ENCODE measurements around the gene TMEM60.
"Not testable (repeated sequence)": the region's sequence is repeated elsewhere in the genome, so short reads cannot be mapped to it uniquely, and the experiment has no call there.

TMEM60 gene

DNA sequence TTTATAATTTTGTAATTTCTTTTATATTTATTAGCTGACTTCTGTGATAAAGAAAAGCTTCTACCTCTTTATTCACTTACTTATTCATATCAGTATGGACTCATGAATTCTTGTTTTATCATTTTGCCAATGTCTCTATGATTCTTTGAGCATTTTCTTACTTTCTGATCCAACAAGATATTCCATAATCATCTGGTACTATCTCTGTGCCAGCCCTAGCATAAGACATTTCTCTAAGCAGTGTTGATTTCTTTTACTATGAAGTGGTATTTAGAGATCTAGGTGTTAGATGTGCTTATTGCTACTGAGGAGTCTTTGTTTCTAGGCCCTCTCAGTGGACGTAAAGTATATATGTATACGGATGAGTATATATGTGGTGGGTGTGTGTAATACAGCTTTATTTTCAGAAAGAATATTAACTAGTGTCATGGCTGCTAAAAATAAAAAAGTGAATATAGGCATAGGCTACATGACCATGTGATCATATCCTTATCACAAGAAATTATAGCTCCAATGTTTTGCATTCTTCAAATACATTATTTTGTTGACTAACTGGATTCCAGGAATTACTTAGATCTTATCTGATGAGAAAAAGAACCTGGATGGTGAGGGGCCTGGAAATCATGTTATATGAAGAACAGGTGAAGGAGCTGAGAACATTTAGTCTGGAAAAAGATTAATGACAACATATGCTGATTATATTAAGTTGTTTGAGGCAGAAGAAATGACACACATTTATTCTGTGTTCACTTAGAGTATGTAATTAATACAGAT lies 13.5 kb upstream of the TMEM60 start:
- DNase-seq = no peak

DNA sequence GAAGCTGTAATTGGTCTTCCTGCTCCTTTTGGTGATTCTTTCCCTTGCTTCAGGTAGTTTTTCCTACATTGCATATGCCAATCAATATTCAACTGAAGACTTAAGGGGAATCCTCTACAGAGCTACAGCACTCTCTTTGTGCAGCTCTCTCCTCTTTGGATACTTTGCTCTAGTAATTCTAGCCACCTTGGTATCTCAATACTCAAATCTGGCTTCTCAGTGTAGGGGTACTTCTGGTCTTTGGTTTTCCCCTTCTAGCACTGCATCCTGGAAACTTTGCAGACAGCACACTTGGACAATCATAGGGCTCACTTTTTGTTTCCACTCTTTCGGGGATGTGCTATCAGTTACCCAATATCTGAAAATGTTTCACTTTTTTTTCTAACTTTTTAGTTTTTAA lies 10.3 kb upstream of the TMEM60 start:
- no peak for DNase-seq

DNA sequence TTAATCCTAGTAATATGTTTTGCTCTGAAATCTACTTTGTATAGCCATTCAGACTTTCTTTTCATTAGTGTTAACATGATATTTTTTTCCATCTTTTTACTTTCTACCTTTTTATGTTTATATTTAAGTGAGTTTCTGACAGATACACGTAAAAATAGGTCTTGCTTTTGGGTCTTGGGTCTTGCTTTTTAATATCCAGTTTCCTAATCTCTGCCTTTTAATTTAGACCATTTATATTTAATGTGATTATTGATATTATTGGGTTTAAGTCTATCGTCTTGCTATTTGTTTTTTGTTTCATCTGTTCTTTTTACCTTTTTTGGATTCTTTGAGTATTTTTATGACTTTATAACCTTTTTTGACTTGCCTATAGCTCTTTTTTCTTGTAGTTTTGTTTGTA lies 8.2 kb upstream of the TMEM60 start:
- no peak for DNase-seq

DNA sequence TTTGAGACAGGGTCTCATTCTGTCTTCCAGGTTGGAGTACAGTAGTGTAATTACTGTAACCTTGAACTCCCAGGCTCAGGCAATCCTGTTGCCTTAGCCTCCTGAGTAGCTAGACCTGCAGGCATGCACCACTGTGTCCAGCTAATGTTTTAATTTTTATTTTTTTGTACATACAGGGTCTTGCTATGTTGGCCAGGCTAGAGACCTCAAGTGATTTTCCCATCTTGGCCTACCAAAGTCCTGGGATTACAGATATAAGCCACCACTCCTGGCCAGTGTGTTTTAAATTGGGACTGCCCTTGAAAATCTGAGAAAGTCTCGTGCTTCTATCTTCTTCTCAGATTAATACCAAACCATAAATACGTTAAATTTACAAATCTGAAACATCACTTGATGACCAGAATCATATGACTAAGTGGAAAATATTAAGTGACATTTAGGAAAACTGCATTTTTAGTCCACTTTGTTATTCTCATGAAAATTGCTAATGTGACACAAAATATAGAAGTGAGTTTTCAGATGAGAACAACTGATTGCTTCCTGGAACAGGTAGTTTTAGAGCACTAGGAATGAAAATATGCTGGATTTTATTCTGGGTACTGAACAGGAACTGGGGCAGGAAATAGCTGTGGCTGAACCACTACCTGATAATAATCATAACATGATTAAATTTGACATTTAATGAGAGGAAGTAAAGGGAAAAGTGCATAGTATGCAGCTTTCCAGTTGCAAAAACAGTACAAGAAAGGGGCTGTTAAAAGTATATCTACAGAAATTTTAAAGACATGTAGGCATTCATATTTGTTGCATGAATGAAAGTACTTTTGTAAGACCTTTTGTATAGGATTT lies 4.5 kb upstream of the TMEM60 start:
- DNase-seq = no peak

DNA sequence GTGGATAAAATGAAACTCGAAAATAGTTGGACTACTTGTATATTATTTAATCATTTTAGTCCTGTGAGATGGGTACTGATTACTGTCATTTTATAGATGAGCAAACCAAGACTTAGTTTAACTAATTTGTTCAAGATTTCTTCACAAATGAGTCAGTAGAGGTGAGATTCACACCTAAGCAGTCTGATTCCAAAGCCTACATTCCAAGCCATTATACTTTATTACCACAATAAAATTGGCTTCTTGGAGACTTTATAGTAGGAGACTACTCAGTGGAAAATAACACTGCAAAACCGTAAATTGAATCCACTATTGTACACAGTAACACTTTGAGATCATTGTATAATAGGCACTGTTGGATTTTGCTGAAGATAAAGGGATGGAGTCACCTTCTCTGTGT lies 2.5 kb upstream of the TMEM60 start:
- no peak for DNase-seq

DNA sequence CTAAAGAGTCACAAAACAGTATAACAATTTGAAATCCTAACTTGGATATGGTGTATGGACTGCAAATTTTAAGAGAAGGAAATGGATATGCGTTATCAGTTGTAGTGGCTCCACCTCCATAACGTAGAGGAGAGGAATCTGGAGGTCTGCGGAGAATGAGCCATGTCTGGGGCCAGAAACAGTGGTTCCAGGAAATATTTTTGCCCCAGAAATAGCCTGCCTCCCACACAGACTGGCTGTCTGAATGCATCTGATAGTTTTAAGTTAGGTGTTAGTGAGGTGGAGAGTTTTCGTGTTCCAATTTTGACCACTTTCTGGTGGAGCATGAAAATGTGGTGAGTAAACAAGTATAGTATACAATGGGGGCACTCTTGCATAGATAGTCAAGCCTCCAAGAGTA lies 1.9 kb upstream of the TMEM60 start:
- no peak for DNase-seq

DNA sequence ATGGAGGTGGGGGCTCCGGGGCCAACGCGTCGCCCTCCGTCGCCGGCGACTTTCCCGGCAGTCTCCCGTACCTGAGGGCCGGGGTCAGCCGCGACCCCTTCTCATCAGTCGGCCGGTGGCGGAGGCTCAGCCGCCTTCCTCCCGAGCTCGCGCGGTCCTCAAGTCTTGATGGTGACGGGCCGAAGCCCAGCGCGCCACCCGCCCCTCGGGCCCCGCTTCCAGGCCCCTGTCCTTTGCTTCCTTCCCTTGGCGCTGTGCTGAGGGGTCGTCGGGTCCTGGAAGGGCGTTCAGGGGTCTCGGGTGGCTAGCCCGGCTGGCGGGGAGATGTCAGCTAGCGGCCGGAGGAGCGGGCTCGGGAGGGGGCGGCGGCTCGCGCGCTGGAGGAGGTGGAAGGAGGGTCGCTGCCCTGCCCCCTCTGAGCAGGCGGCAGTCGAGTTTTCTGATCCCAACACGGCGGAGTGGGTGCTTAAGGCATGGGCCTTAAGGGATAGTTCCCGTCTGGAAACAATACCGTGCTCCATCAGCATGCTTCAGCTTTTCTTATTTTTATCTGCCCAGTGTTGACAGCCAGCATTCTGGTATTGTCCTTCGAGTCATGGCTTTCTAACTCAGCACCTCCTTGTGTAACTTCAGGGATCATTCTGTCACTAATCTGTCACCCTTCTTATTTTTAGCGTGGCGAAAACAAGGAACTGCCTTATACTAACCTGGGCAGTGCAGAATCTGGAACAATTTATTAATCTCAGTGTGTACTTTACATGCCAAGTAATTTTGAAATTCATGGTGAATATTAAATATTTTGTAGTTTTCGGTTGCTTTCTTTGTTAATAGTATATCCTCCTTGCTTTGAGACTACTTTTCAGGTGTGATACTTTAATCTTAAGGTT lies 1.1 kb upstream of the TMEM60 start:
- DNase-seq = peak; percentile 27

DNA sequence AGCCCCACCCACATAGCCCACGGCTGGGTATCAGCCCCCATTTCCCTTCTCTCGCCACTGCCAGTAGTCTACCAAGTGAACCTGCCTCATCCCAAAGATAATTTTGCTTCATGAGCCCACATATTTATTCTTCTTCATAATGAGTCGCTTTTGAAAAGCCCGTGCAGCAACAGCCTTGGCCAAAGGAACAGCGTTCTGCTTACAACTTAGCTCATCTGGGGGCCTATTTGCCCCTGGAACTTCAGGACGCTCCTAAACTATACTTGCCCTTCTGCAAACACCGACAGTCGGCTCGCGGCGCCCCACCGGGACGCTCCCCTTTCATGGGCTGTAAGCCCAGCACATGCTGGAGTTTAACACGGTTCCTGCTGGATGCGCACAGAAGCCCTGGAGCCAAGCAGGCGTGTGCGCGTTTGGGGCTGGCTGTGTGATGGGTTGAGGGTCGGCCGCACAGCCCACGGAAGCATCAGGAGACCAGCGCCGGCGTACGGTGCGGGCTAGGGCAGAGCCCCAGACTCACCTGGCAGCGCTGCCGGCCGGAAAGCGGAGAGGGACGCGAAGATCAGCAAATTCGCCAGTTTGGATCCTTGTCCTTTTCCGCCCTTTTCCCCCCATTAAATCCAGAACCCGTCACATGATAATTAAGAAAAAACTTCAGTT lies 370 bp downstream of the TMEM60 start:
- peak; percentile 59 for DNase-seq

DNA sequence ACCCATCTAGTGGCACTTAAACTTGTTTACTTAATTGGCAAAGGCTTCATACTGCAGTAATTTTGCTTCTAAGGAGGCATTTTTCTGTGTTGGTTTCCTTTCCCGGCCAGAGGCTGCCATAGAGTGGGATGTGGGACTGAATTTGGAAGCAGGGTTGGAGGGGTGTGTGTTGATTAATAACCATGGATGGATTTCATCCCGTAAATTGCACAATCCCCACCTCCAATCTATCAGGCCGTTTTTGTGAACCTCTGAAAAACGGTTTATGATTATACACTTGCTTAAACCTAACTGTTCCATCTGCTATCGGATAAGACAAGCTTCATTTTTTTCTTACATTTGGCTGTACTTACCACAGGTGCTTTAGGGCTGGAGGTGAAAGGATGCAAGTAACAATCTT lies 1.3 kb downstream of the TMEM60 start:
- DNase-seq = no peak

DNA sequence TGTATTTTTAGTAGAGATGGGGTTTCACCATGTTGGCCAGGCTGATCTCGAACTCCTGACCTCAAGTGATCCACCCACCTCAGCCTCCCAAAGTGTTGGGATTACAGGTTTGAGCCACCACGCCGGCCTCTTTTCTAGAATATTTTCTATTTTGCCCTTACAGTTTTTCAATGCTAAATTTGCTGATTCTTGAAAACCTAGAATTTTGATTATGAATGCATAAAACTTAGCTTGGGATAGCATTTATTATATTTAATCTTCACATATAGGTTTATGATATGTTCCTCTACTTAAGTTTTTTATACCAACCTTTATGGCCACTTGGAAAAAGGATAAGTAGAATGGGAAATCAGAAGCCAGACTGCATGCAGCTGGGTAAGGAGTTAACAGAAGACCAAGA lies 2.1 kb downstream of the TMEM60 start:
- DNase-seq = no peak

DNA sequence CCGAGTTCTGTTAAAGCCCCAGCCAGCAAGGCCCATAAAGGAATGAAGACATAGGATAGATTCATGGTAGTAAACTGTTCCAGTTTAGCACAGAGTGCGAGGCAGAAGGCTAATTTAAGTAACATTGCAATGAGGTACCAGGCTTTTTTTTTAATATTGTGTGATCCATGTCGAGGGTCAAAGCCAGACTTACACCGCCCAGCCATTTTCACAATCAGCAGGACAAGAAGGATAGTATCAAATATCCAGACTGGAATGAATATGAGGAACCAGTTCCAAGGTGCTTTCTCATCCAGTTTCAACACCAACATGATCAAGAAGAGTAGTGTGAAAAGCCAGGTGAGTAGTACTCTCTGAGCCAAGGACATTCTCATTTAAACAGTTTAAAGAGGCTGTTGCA lies 4.2 kb downstream of the TMEM60 start:
- no peak for DNase-seq

DNA sequence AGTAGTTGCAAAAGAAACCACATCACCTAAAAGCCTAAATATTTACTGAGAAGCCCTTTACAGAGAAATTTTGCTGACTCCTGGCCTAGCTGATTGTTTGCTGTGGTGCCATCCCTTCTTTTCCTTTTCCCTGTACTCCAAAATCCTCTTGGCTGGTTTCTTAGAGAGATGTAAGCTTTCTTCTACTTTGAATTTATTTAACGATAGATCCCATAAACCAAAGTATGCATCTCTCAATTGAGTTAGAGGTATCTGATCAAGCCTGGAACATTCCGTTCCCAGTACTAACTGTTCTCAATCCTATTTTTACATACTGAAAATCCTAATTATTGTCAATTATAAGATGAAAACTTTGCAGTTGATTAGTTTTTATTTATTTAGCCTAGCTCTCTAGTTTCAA lies 6.3 kb downstream of the TMEM60 start:
- DNase-seq = no peak

DNA sequence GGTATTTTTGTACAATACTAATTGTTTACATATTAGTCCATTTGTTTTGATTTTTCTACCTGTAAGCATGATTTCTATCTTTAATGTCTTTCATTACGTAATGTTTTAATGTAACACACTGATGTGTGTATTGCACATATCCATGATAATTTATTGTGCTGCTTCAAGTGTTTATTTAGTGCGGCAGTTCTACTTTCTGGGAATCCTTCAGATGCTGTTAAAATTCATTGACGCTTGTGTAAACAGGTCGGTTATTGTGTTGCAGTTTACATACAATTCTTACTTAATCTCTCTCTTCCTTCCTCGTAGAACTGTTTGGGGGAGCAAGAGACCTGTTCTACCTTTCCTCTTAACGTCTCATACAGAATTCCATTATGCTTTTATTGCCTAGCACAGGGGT lies 6.9 kb downstream of the TMEM60 start:
- no peak for DNase-seq

DNA sequence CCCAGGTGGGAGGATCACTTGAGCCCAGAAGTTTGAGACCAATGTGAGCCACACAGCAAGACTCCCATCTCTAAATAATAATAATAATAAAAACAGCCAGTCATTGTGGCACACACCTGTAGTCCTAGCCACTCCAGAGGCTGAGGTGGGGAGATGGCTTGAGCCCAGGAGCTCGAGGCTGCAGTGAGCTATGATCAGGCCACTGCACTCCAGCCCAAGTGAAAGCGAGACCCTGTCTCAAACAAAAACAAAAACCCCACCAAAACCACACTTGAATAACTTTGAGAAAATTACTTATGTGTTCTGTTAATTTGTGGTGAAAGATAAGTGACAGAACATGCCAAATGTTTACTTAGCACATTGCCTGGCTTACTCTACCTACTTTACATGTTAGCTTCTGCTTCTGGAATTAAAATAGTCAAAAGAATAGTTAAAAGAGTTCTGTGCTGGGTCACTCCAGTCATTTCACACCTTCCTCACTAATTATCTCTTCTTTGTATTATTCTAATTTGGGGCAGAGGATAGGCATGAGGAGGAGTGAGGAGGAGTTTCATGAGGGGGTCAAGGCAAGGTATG lies 9.8 kb downstream of the TMEM60 start:
- no peak for DNase-seq

DNA sequence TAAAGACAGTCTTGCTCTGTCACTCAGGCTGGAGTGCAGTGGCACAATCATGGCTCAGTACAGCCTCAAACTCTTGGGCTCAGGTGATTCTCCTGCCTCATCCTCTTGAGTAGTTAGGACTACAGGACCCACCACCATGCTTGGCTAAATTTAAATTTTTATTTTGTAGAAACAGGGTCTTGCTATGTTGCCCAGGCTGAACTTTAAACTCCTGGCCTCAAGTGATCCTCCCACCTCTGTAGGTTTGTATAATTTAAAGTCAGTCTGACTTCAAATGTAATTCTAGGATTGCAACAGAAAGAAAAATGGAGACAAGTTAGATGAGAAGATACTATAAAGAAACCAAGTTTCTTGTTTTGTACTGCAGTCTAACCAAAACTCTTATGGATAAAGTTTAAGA lies 11.5 kb downstream of the TMEM60 start:
- no peak for DNase-seq

DNA sequence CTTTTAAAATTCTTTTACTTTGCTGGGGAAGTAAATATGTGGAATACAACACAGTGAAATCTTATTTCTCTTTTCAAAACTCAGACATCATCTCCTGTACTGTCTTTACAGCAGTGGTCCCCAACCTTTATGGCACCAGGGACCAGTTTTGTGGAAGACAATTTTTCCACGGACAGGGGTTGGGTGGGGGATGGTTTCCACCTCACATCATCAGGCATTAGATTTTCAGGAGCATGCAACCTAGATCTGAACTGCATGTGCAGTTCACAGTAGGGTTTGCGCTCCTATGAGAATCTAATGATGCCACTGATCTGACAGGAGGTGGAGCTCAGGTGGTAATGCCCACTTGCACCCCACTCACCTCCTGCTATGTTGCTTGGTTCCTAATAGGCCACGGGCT lies 12.2 kb downstream of the TMEM60 start:
- DNase-seq = no peak

DNA sequence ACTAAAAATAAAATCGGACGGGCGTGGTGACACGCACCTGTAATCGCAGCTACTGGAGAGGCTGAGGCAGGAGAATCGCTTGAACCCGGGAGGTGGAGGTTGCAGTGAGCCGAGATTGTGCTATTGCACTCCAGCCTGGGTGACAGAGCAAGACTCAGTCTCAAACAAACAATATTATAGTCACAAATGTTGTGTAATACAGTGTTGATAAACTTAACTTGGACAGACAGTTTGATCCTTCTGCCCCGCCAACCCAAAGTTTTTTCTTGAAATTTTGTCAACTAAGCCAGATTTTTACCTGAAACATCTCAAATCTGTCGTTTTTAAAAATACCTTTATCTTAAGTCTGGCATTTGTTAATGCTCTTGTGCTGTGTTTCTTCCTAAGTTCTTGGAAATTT lies 13.8 kb downstream of the TMEM60 start:
- not testable (repeated sequence) for DNase-seq

DNA sequence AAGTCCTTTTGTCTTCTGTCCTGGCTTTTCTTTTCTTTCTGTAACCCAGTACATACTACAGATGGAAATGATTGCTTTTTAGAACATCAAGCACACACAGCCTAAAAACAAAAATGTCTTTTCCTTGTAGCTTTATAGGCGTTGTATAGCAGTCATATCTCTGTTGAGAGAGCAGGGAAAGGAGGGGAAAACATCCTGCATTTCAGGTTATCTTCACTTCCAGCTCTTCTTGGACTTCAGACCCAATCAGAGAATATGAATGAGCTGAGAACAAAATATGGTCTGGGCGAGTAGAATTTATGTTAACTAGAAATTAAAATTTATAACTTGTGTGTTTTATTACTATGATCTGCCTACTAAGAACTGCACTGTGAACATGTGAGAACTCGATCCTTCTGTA lies 14.7 kb downstream of the TMEM60 start:
- no peak for DNase-seq

DNA sequence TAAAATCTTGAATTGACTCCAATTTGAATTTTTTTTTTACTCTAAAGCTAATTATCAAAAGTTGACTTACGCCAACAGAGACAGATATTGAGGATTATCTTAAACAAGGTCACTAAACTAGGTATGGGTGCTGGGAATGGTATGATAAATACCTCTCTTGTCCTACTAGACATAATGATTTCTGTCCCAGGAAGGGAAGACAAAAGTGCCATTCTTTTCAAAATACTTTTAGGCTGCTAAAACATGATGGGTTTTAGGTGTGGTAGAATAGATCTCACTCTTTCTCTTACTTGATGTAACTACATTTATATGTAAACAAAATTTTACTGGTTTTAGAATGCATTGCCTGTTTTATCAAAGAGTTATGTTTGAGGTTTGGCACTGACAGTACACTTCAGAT lies 15.1 kb downstream of the TMEM60 start:
- DNase-seq = no peak

DNA sequence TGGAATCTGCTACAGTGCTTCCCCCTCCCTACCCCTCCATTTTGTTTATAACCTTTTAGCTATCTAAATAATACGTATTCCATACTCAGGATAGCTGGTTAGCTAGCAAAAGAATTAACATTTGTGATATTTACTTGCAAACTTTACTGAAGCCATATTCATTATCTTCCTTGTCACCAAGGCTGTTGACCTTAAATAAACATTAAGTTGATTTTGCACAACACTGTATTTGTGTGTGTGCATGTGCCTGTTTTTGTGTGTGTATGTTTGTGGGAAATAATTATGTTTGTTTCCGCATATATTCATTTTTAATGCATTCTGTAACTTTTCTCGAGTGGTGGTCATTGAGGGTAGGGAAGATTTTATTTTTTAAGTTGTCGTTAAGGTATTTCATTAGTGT lies 15.9 kb downstream of the TMEM60 start:
- no peak for DNase-seq

DNA sequence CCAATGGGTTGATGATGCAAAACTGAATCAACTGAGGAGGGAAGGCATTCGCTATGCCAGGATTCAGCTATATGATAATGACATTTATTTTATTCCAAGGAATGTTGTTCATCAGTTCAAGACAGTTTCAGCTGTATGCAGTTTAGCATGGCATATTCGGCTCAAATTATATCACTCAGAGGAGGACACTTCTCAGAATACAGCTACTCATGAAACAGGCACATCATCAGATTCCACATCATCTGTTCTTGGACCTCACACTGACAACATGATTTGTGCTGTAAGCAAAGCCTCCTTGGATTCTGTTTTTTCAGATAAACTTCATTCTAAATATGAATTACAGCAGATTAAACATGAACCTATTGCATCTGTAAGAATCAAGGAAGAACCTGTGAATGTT lies 19.7 kb downstream of the TMEM60 start:
- DNase-seq = no peak

DNA sequence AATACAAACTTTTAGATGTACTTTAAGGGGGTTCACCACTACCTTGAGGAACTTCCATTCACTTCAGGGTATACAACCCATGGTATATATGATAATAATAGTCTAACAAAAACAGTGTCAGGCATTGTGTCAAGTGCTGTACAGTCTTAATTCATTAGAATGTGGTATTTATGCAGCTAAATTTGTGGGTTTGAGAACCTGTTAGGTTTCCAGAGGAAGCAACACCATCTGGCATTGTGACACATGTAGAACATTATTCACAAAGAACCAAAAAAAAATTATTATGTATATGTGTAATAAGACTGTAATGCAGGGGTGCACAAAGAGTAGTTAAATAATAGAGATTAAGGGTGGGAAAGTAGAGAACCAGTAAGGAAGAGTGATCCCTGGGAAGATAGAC lies 26.3 kb downstream of the TMEM60 start:
- DNase-seq = no peak
